Thymus (tissue), 11 donors: ENCODE measurements around the gene CPT1A. TPM values are rescaled to one million over a fixed set of nuclear protein-coding genes. Genes with fewer than 3 reads are reported as not detected.

Source experiments
- DNase-seq, 9 donors: peaks; one replicate each; pipeline ENCODE4 v3.0.0-alpha.2; 2013; ENCODE audit warnings: low spot score in 9 of 9, low read depth in 6 of 9, missing footprints in 1 of 9
- H3K27ac ChIP-seq, 2 donors: one replicate each; pipeline ENCODE4 v1.5.1; 2013; ENCODE audit warnings: control low read depth in 1 of 2, low read depth in 1 of 2, low read length in 1 of 2, mild to moderate bottlenecking in 1 of 2, moderate library complexity in 1 of 2
- H3K27me3 ChIP-seq, 2 donors: one replicate each; pipeline ENCODE4 v1.5.1; 2013; ENCODE audit warnings: low read length in 1 of 2; ENCODE audit not compliant: control insufficient read depth in 2 of 2, insufficient read depth in 1 of 2
- H3K36me3 ChIP-seq, 2 donors: one replicate each; pipeline ENCODE4 v1.5.1; 2013; ENCODE audit warnings: low read length in 1 of 2, mild to moderate bottlenecking in 1 of 2, moderate library complexity in 1 of 2; ENCODE audit not compliant: control insufficient read depth in 2 of 2, insufficient read depth in 2 of 2
- H3K4me1 ChIP-seq, 2 donors: one replicate each; pipeline ENCODE4 v1.5.1; 2013; ENCODE audit warnings: low read length in 2 of 2; ENCODE audit not compliant: control insufficient read depth in 2 of 2, insufficient read depth in 2 of 2
- H3K4me3 ChIP-seq, 2 donors: one replicate each; pipeline ENCODE4 v1.5.1; 2013; ENCODE audit warnings: low read length in 2 of 2, control low read depth in 1 of 2, mild to moderate bottlenecking in 1 of 2
- H3K9me3 ChIP-seq, 2 donors: one replicate each; pipeline ENCODE4 v1.5.1; 2013; ENCODE audit warnings: low read length in 1 of 2, mild to moderate bottlenecking in 1 of 2; ENCODE audit not compliant: control insufficient read depth in 2 of 2, insufficient read depth in 1 of 2
- WGBS: extraction: QIAGEN DNeasy Blood & Tissue Kit; methylation state at CpG from one replicate; pipeline ENCODE4 v1.1.7; 2013; 5-methylcytosine and 5-hydroxymethylcytosine counted together
- polyA plus RNA-seq: library from polyadenylated mRNA; stranded (reverse); fragments of 200-250 nt; gene quantifications from one replicate; pipeline ENCODE4 v1.2.3, GENCODE V29; 2013
- total RNA-seq: library from RNA; stranded (reverse); fragments of 120-200 nt; gene quantifications from one replicate; pipeline ENCODE4 v1.2.4, GENCODE V29; 2013
- donor health status: healthy.

Gene CPT1A
- total and polyA plus RNA-seq, 2 donors: 7.1 to 19.0 TPM

GRCh38 chr11:68872216-68873003 lies 30.7 kb upstream of the CPT1A start:
- Histone ChIP-seq H3K4me1 (peaks cover 0 to 11% of the 10 kb centered on the region in 2 donors), H3K9me3 (peaks cover 0 to 3% of the 10 kb centered on the region in 2 donors), H3K27me3 (peaks cover 0 to 19% of the 10 kb centered on the region in 2 donors), H3K4me3 (no peak overlapping the region), H3K36me3 (no peaks in the 10 kb centered on the region), H3K27ac (no peak overlapping the region)
- DNase-seq: no peak
- WGBS: 95% methylated on average over 12 of the region's 12 CpGs

GRCh38 chr11:68870470-68870869 lies 28.8 kb upstream of the CPT1A start:
- Histone ChIP-seq H3K27me3 (peaks cover 0 to 19% of the 10 kb centered on the region in 2 donors), H3K4me1 (peaks cover 0 to 11% of the 10 kb centered on the region in 2 donors), H3K36me3 (no peaks in the 10 kb centered on the region), H3K9me3 (peaks cover 0 to 3% of the 10 kb centered on the region in 2 donors), H3K4me3 (no peak overlapping the region), H3K27ac (no peak overlapping the region)
- WGBS: 56% methylated on average over 9 of the region's 9 CpGs
- DNase-seq: no peak

GRCh38 chr11:68868221-68868835 lies 26.6 kb upstream of the CPT1A start:
- Histone ChIP-seq H3K4me3 (no peak overlapping the region), H3K27me3 (peaks cover 0 to 19% of the 10 kb centered on the region in 2 donors), H3K4me1 (peaks cover 0 to 11% of the 10 kb centered on the region in 2 donors), H3K36me3 (no peaks in the 10 kb centered on the region), H3K9me3 (peaks cover 0 to 8% of the 10 kb centered on the region in 2 donors), H3K27ac (no peak overlapping the region)
- 97% methylated on average over 18 of the region's 18 CpGs for WGBS
- DNase-seq: no peak

GRCh38 chr11:68867066-68867465 lies 25.4 kb upstream of the CPT1A start:
- Histone ChIP-seq H3K4me1 (peaks cover 0 to 11% of the 10 kb centered on the region in 2 donors), H3K36me3 (no peaks in the 10 kb centered on the region), H3K4me3 (no peak overlapping the region), H3K9me3 (peaks cover 0 to 11% of the 10 kb centered on the region in 2 donors), H3K27ac (no peak overlapping the region), H3K27me3 (peaks cover 0 to 19% of the 10 kb centered on the region in 2 donors)
- WGBS: 97% methylated on average over 6 of the region's 6 CpGs
- DNase-seq: no peak

- no peak overlapping the region for H3K4me3 ChIP-seq
- no peaks in the 10 kb centered on the region for H3K36me3 ChIP-seq
- DNase-seq: no peak
- H3K4me1 ChIP-seq: peaks cover 0 to 8% of the 10 kb centered on the region in 2 donors
- no peak overlapping the region for H3K27ac ChIP-seq
- WGBS: 96% methylated on average over 11 of the region's 11 CpGs
- peaks cover 0 to 14% of the 10 kb centered on the region in 2 donors for H3K27me3 ChIP-seq
- peaks cover 0 to 11% of the 10 kb centered on the region in 2 donors for H3K9me3 ChIP-seq
Measured at GRCh38 chr11:68865241-68865640, 23.5 kb upstream of the CPT1A start.

- Histone ChIP-seq H3K4me1 (no peaks in the 10 kb centered on the region), H3K9me3 (peaks cover 0 to 8% of the 10 kb centered on the region in 2 donors), H3K27ac (no peak overlapping the region), H3K36me3 (no peaks in the 10 kb centered on the region), H3K27me3 (peaks cover 0 to 2% of the 10 kb centered on the region in 2 donors), H3K4me3 (no peak overlapping the region)
- WGBS: 99% methylated on average over 3 of the region's 3 CpGs
- no peak for DNase-seq
Measured at GRCh38 chr11:68863553-68864265, 22.0 kb upstream of the CPT1A start.

- Histone ChIP-seq H3K4me1 (no peaks in the 10 kb centered on the region), H3K27me3 (peaks cover 0 to 4% of the 10 kb centered on the region in 2 donors), H3K4me3 (no peak overlapping the region), H3K36me3 (no peaks in the 10 kb centered on the region), H3K9me3 (peaks cover 0 to 8% of the 10 kb centered on the region in 2 donors), H3K27ac (no peak overlapping the region)
- DNase-seq: no peak
- 97% methylated on average over 6 of the region's 6 CpGs for WGBS
Measured at GRCh38 chr11:68862421-68862820, 20.7 kb upstream of the CPT1A start.

GRCh38 chr11:68859123-68859522 lies 17.4 kb upstream of the CPT1A start:
- H3K27me3 ChIP-seq: peaks cover 18 to 29% of the 10 kb centered on the region in 2 donors
- H3K27ac ChIP-seq: no peak overlapping the region
- no peak for DNase-seq
- H3K36me3 ChIP-seq: no peaks in the 10 kb centered on the region
- H3K4me1 ChIP-seq: peaks cover 2 to 3% of the 10 kb centered on the region in 2 donors
- no peak overlapping the region for H3K4me3 ChIP-seq
- WGBS: 94% methylated on average over 8 of the region's 8 CpGs
- H3K9me3 ChIP-seq: peaks cover 0 to 7% of the 10 kb centered on the region in 2 donors
